NCI-H446 (cell line): ENCODE data around the gene GBP4.
"Not testable (repeated sequence)": the region's sequence is repeated elsewhere in the genome, so short reads cannot be mapped to it uniquely, and the experiment has no call there.

Experiments used
- DNase-seq, 2 experiments: peaks; one replicate each; lab custom pipeline; 2025; lab: John Stamatoyannopoulos, UW

GBP4 gene, protein sequence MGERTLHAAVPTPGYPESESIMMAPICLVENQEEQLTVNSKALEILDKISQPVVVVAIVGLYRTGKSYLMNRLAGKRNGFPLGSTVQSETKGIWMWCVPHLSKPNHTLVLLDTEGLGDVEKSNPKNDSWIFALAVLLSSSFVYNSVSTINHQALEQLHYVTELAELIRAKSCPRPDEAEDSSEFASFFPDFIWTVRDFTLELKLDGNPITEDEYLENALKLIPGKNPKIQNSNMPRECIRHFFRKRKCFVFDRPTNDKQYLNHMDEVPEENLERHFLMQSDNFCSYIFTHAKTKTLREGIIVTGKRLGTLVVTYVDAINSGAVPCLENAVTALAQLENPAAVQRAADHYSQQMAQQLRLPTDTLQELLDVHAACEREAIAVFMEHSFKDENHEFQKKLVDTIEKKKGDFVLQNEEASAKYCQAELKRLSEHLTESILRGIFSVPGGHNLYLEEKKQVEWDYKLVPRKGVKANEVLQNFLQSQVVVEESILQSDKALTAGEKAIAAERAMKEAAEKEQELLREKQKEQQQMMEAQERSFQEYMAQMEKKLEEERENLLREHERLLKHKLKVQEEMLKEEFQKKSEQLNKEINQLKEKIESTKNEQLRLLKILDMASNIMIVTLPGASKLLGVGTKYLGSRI

DNA sequence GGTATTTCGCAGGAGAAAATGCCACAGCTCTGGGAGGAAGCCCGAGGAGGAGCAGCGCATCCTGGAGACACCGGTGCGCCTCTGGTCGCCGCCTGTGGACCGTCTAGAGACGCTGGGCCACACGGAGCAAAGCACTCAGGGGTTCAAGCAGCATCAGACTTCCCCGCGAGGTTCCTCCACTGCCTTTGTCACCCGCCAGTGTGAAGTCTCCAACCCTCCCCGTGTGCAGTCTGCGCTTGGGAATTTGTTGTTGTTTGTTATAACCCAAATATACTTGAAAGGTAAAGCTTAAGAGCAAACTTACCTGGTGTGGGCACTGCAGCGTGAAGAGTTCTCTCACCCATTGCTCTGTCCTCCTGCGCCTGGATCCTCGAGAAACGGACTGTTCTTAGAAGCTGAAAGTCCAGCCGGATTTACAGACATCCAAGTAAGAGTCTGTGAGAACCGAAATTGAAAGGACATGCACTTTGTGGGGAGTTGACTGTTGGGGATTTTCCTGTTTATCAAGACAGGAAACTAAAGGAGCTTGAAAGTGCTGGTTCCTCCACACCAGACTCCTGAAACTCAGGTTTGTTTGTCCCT lies at the start of gene GBP4:
GBP4 (minus strand) TSS at position 452 of the 582 bp plus-strand sequence; CDS start at position 344, 108 bp downstream.
- no peak for DNase-seq

DNA sequence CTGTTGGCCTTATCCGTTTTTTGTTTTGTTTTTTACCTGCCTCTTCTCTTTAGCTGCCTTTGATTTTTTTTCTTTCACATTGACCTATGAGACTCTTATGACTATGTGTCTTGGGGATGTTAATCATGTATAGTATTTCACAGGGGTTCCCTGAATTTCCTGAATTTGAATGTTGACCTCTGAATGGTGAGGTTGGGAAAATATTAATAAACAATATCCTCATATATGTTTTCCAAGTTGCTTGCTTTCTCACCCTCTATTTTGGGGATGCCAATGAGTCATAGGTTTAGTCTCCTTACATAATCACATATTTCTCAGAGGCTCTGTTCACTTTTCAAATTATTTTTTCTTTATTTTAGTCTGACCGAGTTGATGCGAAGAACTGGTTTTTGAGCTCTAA lies 44.3 kb upstream of the GBP4 start:
- no peak for DNase-seq

DNA sequence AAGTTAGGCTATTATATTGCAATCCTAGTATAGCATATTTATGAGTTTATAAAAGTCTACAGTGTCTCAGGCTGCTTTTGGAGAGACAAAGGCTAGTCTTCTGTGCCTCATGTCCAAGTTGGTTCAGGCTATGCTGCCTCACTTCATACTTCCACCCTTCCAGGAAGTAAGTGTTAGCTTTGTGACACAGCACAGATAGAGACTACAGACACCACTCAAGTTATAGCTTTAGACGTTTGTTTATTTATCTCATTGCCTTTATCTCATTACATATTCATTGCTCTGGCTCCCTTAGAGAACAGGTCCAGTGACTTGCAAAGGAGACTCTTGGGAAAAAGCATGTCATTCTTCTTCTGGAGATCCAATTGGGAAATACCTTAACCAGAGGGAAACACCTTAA lies 22.6 kb upstream of the GBP4 start:
- no peak for DNase-seq

DNA sequence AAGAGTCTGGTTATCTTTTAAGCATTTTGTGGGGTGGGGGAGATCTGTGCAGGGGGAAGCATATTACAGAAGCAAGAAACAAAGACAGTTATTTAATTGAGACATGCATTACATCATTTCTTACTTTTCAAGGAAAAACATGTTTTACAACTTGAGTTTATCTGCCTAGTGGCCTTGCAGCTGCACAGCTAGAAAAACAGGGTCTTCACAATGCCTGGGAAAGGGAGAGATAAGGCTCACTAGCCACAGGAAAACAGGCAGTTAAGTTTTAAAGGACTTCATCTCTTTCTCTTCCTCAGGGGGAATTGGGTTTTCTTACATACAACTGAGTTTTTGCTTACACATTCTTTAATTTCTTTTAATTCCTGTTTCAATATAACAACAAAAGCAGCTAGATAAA lies 21.1 kb upstream of the GBP4 start:
- DNase-seq: not testable (repeated sequence)

DNA sequence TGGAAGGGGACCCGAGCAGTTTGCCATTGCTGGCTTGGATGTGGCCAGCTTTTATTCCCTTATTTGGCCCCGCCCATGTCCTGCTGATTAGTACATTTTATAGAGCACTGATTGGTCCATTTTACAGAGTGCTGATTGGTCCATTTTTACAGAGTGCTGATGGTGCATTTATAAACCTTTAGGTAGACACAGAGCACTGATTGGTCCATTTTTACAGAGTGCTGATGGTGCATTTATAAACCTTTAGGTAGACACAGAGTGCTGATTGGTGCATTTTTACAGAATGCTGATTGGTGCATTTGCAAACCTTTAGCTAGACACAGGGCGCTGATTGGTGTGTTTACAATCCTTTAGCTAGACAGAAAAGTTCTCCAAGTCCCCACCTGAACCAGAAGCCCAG lies 20.2 kb upstream of the GBP4 start:
- DNase-seq: not testable (repeated sequence)

DNA sequence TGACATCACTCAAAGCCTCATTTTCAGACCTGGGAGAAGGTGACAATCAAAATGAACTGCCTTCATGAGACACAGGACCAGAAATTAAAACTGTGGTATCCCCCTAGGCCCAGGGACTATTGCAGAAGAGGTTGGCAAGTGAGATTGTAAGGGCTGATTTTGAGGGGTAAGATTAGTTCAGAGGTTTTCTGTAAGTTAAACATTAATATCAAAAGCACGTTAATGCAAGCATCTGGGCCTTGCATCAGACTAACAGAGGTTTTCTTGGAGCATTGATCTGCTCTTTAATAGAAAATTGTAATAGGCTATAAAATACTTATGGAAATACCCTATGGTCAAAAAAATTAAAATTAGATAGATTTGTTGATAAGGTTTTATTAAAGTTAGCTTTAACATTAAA lies 14.6 kb upstream of the GBP4 start:
- no peak for DNase-seq

DNA sequence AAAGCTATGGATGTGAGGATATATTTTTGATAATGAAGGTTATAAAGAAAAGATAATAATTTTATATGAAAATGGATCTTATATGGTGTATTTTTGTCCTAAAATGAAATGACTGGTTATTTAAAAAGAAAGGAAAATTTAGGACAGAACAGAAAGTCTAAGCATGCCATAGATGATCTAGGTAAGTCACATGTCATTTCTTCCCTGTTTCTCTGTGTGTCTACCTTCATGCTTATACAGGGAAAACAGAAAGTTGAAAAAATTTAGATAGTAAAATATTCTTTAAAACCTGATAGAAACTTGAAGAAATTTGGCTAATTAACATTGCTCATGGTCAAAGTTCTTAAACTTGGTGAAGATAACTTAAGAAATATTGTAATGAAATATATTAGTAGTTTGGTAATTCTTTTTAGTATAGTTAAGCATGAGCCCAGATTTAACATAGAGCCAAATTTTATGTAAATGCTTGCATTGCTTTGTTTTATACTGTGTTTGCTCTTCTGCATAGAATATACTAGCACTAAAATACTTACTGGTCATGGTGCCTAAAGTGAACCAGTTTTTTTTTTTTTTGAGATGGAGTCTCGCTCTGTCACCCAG lies 12.4 kb upstream of the GBP4 start:
- no peak for DNase-seq

DNA sequence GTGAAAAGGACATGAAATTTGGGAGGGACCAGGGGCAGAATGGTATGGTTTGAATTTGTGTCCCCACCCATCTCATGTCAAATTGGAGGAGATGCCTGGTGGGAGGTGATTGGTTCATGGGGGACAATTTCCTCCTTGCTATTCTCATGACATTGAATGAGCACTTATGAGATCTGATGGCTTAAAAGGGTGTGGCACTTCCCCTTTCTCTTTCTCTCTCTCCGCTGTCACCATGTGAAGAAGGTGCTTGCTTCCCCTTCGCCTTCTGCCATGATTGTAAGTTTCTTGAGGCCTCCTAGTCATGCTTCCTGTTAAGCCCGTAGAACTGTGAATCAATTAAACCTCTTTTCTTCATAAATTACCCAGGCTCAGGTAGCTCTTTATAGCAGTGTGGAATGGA lies 7.6 kb upstream of the GBP4 start:
- no peak for DNase-seq

DNA sequence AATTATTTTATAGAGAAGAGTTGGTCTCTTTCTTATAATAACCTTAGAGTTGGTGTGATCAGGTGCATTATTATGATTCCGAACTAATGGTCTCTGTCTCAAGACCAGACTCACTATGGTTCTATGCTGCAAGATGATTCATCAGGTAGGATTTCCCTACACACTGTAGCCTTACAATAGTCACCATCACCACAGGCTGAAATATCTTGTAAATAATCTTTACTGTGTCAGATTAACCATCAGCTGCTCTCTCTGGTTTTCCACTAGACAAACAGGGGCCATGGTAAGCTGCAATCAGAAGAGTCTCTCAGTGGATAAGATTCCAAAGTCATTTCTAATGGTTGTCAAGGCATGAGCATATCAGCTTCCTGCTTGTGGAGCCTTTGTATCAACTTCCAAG lies 4.4 kb upstream of the GBP4 start:
- DNase-seq: no peak

DNA sequence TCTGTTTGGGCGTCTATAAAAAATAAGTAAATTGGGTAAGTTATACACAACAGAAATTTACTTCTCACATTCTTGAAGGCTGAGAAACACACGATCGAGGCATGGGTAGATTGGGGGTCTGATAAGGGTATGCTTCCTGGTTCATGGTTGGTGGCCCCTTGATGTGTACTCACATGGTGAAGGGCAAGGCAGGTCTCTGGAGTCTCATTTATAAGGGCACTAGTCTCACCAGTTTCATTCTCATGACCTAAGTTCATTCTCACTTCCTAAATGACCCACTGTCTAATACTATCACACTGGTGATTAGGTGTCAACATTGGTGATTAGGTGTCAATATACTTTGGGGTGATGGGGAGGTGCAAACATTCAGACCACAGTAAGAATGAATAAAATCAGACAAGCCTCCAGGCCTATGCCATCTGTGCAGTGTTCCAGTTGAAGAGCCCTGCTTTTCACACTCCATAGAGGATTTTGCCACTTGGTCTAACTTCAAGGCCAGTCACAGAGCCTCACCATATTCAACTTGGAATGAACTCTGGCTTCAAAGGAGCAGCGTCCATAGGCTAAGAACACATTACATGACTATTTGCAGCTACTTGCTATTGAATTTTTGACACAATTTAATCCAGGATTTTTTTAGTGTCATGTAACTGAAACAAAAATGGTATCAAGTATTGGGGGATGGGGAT lies 2.5 kb upstream of the GBP4 start:
- no peak for DNase-seq

DNA sequence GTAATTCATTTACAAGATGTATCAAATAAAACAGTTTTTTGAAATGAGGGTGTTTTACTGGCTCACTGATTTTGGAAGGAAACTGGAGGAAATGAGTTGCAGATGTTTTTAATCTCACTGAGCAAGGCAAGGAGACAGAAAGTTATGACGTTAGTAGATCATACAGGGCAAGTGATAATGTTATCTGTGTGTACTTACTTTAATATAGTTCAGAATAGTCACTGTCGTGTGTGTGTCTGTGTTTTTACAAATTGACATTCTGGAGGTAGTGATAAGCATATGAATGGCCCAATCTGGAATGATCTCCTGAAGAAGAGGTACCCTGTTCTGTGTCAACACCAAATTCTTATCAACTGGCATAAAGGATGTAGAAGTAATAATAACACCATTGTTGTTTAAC lies 1.9 kb upstream of the GBP4 start:
- DNase-seq: no peak

DNA sequence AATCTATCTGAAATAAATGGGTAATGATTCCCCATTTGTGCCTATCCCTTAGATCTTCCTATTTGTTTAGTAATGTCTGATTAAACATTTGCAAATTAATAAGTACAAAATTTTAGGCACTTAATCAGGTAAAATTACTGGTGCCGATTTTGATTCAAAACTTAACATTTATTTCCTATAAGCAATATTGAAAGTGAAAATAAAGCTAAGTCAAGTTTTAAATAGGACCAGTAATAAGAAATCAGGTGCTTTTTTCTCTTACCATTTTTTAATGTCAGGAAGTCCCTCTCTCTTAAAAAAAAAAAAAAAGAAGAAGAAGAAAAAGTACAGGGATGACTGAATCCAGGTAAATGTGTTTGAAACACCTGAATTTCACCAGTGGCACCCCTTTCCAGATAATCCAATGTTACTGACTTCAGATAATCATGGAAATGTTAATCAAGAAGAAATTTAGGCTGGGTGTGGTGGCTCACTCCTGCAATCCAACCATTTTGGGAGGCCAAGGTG lies 836 bp upstream of the GBP4 start:
- DNase-seq: no peak

DNA sequence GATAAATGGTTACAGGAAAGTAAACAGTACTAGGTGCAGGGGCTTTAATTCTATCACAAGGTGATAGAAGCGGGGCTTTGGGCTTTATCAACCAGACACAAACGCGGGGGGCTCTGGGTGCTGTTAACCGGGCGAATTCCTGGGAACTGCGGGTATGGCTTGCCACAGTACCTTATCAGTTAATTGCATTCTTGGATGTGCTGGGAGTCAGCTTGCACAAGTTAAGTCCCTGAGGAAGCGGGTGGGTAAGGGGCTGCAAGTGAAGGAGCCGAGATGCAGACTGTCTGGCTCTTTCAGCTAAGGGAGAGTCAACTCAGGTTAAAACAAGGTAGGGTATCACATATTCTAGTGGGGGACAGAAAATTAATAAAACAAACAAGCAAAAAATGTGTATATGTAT lies 661 bp downstream of the GBP4 start:
- no peak for DNase-seq

DNA sequence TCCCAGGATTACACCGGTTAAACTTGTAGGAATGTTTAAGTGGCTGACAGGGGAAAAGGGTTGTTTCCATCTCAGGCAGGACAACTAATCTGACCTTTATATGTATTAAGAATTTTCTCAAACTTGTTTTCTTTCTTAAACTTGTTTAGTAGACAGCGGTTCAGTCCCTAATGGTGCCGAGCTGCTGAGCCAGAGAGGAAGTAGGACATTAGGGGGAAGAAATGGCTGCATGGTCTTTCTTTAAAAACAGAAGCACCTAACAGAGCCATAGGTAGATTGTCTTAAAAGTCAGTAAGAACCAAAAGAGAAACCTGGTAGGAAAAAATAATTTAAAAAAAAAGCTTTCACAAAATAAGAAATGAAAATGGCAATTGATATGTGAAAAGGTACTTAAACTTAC lies 3.3 kb downstream of the GBP4 start:
- no peak for DNase-seq

DNA sequence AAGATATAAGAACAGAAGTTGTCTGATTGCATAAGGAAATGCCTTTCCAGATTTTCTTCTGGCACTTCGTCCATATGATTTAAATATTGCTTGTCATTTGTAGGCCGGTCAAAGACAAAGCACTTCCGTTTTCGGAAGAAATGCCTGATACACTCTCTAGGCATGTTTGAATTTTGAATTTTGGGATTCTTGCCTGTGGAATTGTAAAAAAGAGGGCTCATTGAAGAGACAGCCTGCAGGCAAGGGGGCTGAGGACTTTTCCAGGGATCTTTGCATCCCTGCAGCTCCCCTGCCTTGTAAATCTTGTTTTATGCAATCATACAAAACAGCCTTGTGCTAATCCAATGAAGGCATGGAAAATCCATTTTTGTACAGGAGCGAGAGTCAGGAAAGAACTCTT lies 7.4 kb downstream of the GBP4 start:
- DNase-seq: no peak

DNA sequence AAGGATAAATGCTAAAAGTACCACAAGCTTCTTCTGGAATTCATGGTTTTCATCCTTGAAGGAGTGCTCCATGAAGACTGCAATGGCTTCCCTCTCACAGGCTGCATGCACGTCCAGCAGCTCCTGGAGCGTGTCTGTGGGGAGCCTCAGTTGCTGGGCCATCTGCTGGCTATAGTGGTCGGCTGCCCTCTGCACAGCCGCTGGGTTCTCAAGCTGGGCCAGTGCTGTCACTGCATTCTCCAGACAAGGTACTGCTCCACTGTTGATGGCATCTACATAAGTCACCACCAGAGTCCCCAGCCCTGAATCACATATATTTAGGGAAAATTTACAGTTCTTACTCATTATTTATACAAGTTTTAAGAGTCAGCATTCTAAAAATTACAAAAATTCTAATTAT lies 8.7 kb downstream of the GBP4 start:
- DNase-seq: no peak

DNA sequence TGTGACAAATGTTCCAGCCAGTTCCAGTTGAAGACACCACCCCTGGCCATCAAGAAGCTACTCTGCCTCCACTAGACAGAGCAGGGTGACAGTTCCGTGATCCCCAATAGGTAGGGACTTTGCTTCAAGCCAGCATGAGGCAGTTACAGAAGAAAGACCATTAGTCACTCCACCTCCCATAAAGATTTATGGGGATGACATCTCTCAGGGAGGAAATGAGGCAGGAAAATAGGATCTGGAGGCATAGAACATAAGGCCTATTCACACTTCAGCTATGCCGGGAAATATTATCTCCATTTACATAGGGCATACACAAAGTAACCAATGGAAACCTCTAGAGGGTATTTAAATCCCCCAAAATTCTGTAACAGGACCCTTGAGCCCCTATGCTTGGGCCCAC lies 19.4 kb downstream of the GBP4 start:
- no peak for DNase-seq

DNA sequence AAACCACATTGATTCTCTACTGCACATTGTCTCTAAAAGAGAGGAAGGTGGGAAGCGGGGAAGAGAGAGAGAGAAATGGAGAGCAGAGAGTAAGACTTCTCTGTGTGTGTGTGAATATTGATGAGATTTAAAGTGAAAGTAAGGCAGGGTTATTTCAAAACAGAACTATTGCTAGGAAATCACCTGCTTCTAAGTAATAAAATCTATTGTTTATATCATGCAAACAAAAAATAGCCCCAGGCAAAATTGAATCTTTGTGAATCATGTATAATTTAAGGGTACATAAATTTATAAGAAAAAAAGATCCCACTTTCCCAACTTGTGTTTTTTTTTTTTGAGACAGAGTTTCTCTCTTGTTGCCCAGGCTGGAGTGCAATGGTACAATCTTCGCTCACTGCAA lies 21.8 kb downstream of the GBP4 start:
- DNase-seq: no peak

DNA sequence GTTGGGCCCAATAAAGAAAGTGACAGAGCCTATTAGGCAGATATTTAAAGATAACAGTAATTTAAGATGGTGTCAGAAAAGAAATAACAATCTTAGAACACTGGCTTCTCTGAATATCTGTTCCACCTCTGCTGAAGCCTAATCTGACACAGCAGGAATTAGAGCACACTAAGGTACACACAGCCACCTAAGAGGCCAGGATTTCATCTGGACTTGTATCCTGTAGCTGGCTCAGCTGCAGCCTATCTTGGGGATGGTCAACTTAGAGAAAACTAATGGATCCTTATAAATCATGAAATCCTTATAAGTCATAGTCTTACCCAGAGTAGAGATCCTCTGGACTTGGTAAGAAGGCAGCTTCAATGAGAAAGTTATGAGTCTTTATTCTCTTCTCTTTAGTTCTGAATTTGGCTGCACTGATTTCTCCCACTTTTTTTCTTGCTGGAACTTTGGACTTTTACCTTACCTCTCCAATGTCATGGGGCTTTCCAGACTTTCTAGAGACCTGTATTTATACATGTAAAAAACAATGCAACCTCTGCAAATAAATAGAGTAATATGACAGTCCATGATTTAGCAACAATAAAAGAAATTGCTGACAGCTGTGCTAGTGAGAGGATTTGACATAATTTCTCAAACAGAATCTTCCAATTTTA lies 23.0 kb downstream of the GBP4 start, which contains the start of gene GBP7:
GBP7 (minus strand) TSS at position 403 of the 656 bp plus-strand sequence. CDS start 4,068 bp downstream, outside the sequence.
- no peak for DNase-seq

DNA sequence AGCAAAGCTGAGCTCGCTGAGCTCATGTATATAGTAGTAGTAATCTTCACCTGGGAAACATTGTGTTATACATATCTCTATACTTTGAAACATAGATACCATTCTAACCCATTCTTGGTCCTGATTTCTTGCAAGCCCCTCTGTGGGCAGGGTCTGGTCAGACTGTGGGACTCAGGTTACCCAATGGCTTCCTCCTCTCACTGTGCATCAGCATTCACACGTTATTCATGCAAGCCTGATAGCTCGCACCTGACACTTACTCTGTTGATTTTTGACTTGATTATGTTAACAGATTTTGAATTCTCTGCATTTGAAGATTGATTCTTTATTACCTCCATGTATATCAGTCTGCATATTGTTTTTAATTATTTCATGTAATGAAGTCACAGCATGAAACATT lies 24.3 kb downstream of the GBP4 start:
- no peak for DNase-seq

DNA sequence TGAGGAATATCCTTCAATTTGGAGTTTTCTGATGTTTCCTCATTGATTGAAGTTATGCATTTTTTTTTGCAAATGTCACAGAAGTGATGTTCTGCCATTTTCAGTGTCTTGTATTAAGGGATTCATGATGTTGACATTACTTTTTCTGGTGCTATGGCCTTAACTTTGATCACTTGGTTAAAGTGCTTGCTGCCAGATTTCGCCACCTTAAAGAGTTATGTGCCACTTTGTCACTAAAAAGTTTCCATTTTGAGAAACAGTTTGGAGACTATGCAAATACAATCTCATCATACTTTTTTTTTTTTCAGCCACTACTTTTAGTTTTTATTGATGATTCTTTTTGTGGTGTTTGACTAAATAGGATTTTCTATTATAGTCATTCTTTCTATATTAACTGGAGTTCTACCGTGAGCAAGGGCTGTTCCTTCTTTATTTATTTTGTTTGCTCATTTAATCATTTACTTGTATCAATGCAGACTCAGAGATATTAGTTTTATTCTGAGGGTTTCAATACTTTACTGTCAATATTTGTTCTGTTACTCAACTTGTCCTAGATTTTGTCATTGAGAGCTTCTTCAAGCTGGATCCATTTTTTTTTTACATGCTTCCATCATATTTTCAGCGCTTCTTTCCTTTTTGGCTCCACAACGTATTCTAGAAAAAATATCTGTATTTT lies 26.1 kb downstream of the GBP4 start:
- no peak for DNase-seq
